GM21447 (cell line): ENCODE measurements around the gene KRT17.
"Not testable (repeated sequence)": the region's sequence is repeated elsewhere in the genome, so short reads cannot be mapped to it uniquely, and the experiment has no call there.

Experiments
- ATAC-seq: cut with Tn5 transposase; IDR thresholded peaks from one replicate; pipeline ENCODE4 v1.9.1; 2021; ENCODE audit not compliant: unreplicated experiment

KRT17 gene

GRCh38 chr17:41578971-41579370, 45.4 kb downstream of the KRT17 start:
- no peak for ATAC-seq

- no peak for ATAC-seq
These were observed 45.8 kb downstream of the KRT17 start for GRCh38 chr17:41578538-41578937.

GRCh38 chr17:41576740-41577139, 47.6 kb downstream of the KRT17 start:
- not testable (repeated sequence) for ATAC-seq

- no peak for ATAC-seq
These were observed 49.0 kb downstream of the KRT17 start for GRCh38 chr17:41575336-41575735.

GRCh38 chr17:41571561-41572434, 52.6 kb downstream of the KRT17 start, which contains the start of gene KRT9:
Gene KRT9, minus strand, starts transcription at chr17:41572059. Its CDS starts 67 bp downstream, at chr17:41571992.
- ATAC-seq, result no peak
